Left ventricle myocardium inferior (tissue), 1 donor: ENCODE results near the gene ABCC3. TPM values are rescaled to one million over a fixed set of nuclear protein-coding genes. Genes with fewer than 3 reads are reported as not detected.

Source experiments
- DNase-seq: peaks from one replicate; pipeline ENCODE4 v3.0.0-alpha.2; 2020
- H3K27ac ChIP-seq: fragments of 200-600 bp; replicated peaks from 2 replicates; pipeline ENCODE4 v1.8.0; 2021
- H3K27me3 ChIP-seq: fragments of 200-600 bp; 2 replicates; pipeline ENCODE4 v1.8.0; 2021; ENCODE audit warnings: low read depth
- H3K36me3 ChIP-seq: fragments of 200-600 bp; 2 replicates; pipeline ENCODE4 v1.8.0; 2021
- H3K4me1 ChIP-seq: fragments of 200-600 bp; 2 replicates; pipeline ENCODE4 v1.8.0; 2021
- H3K4me3 ChIP-seq: fragments of 200-600 bp; 2 replicates; pipeline ENCODE4 v1.8.0; 2021; ENCODE audit warnings: mild to moderate bottlenecking, moderate library complexity
- H3K9me3 ChIP-seq: fragments of 200-600 bp; replicated peaks from 2 replicates; pipeline ENCODE4 v1.8.0; 2021
- intact Hi-C: fragments of 100-400 bp; cut with micrococcal nuclease; formaldehyde crosslinking; loops from one replicate; pipeline ENCODE4 v1.11.0; 2022
- total RNA-seq: library from RNA; stranded (reverse); fragmentation: NEBNext Ultra II Directional; extraction: Animal tissue kit (Norgen Biotek cat#: 25700); gene quantifications from one replicate; pipeline ENCODE4 v1.2.1, GENCODE V29; 2021
- TF ChIP-seq, protein P1 (sequence below): fragments of 200-600 bp; IDR thresholded peaks from 2 replicates; pipeline ENCODE4 v1.8.0; 2021; ENCODE audit warnings: antibody characterized with exemption, mild to moderate bottlenecking, borderline replicate concordance
- donor health status: DM: no; HTN: yes; CAD: no; lungs with severe emphysema.

ABCC3 gene
- total RNA-seq, 1 donor from 2014 or later = 0.88 TPM

DNA sequence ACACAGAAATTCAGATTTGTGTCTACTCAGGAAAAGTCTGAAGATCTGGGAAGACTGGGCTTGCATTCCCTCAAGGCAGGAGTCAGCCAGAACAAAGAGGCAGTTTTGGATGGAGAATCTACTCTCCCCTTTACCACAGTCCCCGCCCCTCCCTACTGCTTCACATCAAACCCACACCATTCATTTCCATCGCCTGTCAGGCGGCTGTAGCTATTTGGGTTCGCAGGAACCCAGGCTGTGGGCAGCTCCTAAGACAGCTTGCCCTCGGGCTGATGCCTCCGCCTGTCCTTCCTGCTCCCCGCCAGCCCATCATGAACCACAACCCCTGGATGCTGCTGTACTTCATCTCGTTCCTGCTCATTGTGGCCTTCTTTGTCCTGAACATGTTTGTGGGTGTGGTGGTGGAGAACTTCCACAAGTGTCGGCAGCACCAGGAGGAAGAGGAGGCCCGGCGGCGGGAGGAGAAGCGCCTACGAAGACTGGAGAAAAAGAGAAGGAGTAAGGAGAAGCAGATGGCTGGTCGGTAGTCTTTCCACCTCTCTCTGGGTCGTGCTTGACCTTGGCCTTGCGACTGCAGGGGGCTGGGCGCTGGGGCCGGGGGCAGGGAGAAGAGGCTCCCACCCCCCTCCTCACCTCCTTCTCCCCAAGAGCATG lies 27.0 kb upstream of the ABCC3 start:
- Histone ChIP-seq H3K9me3 (no peaks in the 10 kb centered on the region), H3K36me3 (no peaks in the 10 kb centered on the region), H3K27me3 (peaks cover 44% of the 10 kb centered on the region), H3K4me1 (peaks cover 29% of the 10 kb centered on the region), H3K4me3 (no peak overlapping the region), H3K27ac (no peak overlapping the region)
- intact Hi-C loops = no loop called here
- no peak for DNase-seq
- TF ChIP-seq, protein P1, sequence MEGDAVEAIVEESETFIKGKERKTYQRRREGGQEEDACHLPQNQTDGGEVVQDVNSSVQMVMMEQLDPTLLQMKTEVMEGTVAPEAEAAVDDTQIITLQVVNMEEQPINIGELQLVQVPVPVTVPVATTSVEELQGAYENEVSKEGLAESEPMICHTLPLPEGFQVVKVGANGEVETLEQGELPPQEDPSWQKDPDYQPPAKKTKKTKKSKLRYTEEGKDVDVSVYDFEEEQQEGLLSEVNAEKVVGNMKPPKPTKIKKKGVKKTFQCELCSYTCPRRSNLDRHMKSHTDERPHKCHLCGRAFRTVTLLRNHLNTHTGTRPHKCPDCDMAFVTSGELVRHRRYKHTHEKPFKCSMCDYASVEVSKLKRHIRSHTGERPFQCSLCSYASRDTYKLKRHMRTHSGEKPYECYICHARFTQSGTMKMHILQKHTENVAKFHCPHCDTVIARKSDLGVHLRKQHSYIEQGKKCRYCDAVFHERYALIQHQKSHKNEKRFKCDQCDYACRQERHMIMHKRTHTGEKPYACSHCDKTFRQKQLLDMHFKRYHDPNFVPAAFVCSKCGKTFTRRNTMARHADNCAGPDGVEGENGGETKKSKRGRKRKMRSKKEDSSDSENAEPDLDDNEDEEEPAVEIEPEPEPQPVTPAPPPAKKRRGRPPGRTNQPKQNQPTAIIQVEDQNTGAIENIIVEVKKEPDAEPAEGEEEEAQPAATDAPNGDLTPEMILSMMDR = no peak

DNA sequence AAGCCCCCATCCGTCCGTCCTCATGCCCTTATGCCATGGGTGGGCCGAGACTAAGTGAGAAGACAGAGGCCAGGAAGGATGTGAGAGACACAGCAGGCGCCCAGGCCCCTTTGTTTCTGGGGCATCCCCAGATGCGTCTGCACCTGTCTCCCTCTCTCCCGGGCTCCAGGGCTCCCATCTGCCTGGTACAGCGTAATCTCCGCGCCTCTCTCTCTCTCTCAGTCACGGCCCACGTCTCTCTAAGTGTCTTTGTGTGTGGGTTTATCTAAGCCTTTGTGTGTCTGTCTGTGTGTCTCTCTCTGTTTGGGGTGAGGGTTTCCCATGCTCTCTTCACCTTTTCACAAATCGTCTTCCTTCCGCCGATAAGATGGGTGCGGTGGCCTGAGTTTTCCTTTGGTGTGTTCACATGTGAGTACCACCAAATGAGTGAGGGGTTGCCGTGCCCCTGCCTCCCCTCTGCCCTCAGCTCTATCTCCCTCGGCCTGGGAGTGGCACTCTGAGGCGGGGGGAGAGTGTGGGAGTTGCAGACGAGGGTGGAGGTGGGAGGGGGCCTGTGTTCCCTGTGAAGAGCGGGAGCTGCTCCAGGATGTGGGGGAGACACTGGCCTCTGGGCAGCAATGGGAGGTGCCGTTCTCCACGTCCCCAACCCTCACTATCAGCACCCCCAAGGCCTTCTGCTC lies 25.8 kb upstream of the ABCC3 start:
- H3K27ac ChIP-seq = no peak overlapping the region
- peaks cover 46% of the 10 kb centered on the region for H3K27me3 ChIP-seq
- no peak for DNase-seq
- no peaks in the 10 kb centered on the region for H3K9me3 ChIP-seq
- TF ChIP-seq, protein P1 = no peak
- H3K36me3 ChIP-seq = no peaks in the 10 kb centered on the region
- intact Hi-C loops = no loop called here
- H3K4me1 ChIP-seq = peaks cover 28% of the 10 kb centered on the region
- no peak overlapping the region for H3K4me3 ChIP-seq

DNA sequence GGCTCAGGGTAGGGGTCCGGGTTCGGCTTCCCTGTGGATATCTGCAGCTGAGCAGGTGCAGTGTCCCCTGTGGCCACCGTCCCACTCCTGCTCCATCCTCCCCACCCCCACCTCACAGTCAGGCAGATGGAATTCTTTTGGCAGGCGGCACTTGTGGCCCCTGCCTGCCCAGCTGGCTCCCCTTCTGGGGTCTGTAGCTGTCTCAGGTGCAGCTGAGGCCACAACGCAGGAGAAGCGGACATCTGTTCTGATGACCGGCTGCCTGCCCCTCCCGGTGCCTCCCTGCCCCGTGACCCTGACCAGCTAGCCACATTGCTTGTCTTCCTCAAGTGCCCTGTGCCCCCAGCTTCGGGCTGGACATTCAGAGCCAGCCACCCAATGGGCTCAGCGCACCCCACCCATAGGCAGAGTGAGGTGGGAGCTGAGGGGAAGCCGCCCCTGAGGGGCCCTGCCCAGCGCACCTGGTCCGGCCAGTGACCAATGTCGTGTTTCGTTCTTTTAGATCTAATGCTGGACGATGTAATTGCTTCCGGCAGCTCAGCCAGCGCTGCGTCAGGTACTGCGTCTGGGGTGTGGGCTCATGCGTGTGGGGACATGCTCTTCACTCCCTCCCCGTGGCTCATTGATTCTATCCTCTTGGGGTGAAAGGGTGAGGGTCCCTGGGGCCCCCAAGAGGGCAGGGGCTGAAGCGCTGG lies 25.2 kb upstream of the ABCC3 start:
- H3K27ac ChIP-seq = no peak overlapping the region
- H3K36me3 ChIP-seq = no peaks in the 10 kb centered on the region
- DNase-seq = no peak
- H3K4me1 ChIP-seq = peaks cover 21% of the 10 kb centered on the region
- H3K4me3 ChIP-seq = no peak overlapping the region
- no peaks in the 10 kb centered on the region for H3K9me3 ChIP-seq
- H3K27me3 ChIP-seq = peaks cover 46% of the 10 kb centered on the region
- TF ChIP-seq, protein P1 = no peak
- intact Hi-C loops = no loop called here

DNA sequence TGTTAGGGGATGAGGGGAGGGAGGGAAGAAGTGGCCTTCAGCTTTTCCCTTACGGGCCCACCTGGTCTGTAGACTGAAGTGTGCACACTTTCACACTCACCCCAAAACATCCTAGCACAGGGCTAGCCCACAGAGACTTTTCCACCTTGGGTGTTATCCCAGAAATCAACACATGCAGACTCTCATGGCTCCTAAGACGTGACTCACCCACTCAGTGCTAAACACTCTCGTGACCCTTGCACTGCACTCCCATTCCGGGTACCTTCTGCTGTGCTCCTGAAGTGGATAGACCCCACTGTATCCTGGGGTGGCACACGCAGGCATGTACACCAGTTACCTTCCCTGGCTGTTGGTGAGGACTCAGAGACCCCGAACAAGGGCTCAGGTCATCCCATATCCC lies 23.0 kb upstream of the ABCC3 start:
- Histone ChIP-seq H3K4me1 (peaks cover 8% of the 10 kb centered on the region), H3K27ac (no peak overlapping the region), H3K4me3 (no peak overlapping the region), H3K9me3 (no peaks in the 10 kb centered on the region), H3K36me3 (no peaks in the 10 kb centered on the region), H3K27me3 (peaks cover 41% of the 10 kb centered on the region)
- intact Hi-C loops = no loop called here
- TF ChIP-seq, protein P1 = no peak
- DNase-seq = no peak

DNA sequence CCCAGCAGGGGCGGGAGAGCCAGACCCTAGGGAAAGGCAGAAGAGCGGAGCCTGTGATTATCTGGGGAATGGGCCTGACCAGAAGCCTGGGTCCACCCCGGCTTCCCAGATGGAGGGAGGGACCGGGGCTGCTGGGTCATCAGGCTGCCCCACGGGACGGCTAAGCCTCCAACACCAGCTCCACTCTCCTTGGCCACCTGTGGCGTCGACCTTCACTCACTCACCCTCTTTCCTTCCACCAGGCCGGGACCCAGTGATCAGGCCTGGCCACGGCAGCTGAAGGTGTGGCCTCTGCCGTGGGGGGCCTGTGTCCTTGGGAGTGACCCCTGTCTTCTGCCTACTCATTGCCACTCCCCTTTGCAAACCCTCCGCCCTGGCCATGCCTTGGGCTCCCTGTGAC lies 22.4 kb upstream of the ABCC3 start:
- Histone ChIP-seq H3K27ac (no peak overlapping the region), H3K9me3 (no peaks in the 10 kb centered on the region), H3K4me3 (no peak overlapping the region), H3K27me3 (peaks cover 41% of the 10 kb centered on the region), H3K36me3 (no peaks in the 10 kb centered on the region), H3K4me1 (peaks cover 8% of the 10 kb centered on the region)
- no peak for DNase-seq
- TF ChIP-seq, protein P1 = no peak
- intact Hi-C loops = no loop called here
